ENCODE data around the gene KISS1. TPM values are rescaled to one million over a fixed set of nuclear protein-coding genes. Genes with fewer than 3 reads are reported as not detected.

Gene KISS1
- total and polyA plus RNA-seq, 2 of the 4 experiments (the other 2 are of a cell fraction): 11.7 to 27.3 TPM

DNA sequence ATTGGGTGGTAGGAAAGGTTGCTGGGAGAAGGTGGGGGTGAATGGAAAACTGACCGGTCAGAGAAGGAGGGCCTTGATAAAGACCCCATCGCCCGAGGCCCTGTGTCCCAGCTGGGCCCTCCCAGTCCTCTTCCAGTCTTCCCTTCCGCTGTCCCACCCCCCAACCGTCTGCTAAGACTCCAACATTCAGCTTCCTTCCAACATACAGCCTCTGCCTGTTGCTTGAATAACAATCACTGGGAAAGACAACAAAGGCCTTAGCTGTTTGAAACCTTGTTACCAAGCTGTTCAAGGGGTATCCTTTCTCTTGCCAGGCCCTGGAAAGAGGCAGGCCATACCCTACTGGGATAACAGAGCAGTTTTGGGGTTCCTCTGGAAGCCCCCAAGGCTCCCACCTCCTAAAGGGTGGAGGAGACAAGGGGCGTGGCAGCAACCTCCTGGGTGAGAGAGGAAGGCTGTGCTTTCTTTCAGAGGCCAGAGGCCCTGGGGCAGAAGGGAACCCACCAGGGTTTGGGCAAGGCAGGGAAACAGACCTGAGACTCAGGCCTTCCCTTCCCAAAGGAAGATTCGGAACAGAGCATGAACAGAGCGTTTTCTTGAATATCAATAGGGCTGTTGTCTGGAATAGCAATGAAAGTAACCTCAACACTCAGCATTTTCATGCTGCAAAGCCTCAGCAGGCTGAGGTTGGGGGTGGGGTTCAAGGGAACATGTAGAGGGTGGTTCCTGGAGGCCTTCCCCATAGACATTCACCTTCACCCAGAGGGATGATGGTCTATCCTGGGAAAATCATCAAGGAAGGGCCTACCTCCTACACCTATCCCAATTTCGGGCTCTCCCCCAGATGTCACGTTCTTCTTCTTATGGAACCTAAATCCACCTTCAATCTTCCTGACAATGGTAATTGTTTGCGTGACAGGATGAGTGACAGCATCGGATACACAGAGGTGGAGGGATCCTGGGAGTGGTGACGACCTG, 48.6 kb downstream of the KISS1 start:
- CTCF ChIA-PET: no interaction called here
- Histone ChIP-seq H2AK5ac (ENCODE audit: low read depth, low read length) (no peak overlapping the region), H3K9ac (ENCODE audit: low read depth, low read length) (no peak overlapping the region), H3K23ac (ENCODE audit: low read depth, low read length) (no peak overlapping the region), H4K8ac (ENCODE audit: low read depth in 2 of 2, low read length in 2 of 2) (no peak overlapping the region), H3K9me1 (ENCODE audit: insufficient read depth, low read length) (peaks cover 4% of the 10 kb centered on the region; the same call in 1 of the 2 replicates), H3K14ac (replicated peaks; ENCODE audit: low read depth, low read length) (no peak overlapping the region), H4K20me1 (ENCODE audit: insufficient read depth, low read length) (no peaks in the 10 kb centered on the region), H3K27me3 (ENCODE audit: control insufficient read depth, insufficient read depth, low read length) (no peaks in the 10 kb centered on the region), H3K56ac (ENCODE audit: extremely low read depth, insufficient read depth, low read length) (no peak overlapping the region), H3K79me1 (ENCODE audit: low read depth in 1 of 2, low read length in 2 of 2) (peaks cover 0 to 7% of the 10 kb centered on the region in 2 experiments; a peak in 3 of 4 replicates), H2BK120ac (ENCODE audit: low read depth, low read length) (no peak overlapping the region), H3K4me3 (ENCODE audit: insufficient read depth, low read depth, low read length) (no peak overlapping the region), H2AFZ (replicated peaks; ENCODE audit: low read length, poor library complexity) (no peak overlapping the region), H3K9me3 (ENCODE audit: control insufficient read depth, insufficient read depth, low read length) (no peaks in the 10 kb centered on the region), H3K4ac (ENCODE audit: low read depth, low read length) (no peak overlapping the region), H2BK15ac (ENCODE audit: low read depth, low read length) (no peak overlapping the region), H3K36me3 (ENCODE audit: control insufficient read depth, insufficient read depth, low read length) (peaks cover 9% of the 10 kb centered on the region), H4K91ac (ENCODE audit: insufficient read depth, low read depth, low read length) (no peak overlapping the region), H3K4me2 (ENCODE audit: low read depth, low read length) (no peak overlapping the region), H3K18ac (ENCODE audit: low read depth, low read length) (no peak overlapping the region), H2BK5ac (ENCODE audit: low read depth, low read length, poor library complexity, severe bottlenecking) (no peak overlapping the region), H2BK20ac (ENCODE audit: low read depth, low read length) (no peak overlapping the region), H3K4me1 (ENCODE audit: control insufficient read depth, insufficient read depth, low read length) (peaks cover 6% of the 10 kb centered on the region), H4K5ac (ENCODE audit: low read depth, low read length) (no peak overlapping the region), H2AK9ac (replicated peaks; ENCODE audit: low read depth, low read length, poor library complexity) (peak overlapping the region; percentile 55), H3K27ac (ENCODE audit: insufficient read depth, low read length) (no peak overlapping the region)
- WGBS, 2 experiments (ENCODE audit: extremely low coverage in 2 of 2, insufficient read length in 1 of 2): 77% methylated on average over 2 of the region's 13 CpGs; no CpG with 5 or more reads in 1 of the 2 experiments
- BruUV-seq (replicated peaks): no TSS peak
- intact Hi-C loops (cut with micrococcal nuclease): no loop called here
- DNase-seq: no peak
- ATAC-seq (ENCODE audit: low read depth): no peak
- dilution Hi-C loops (cut with HindIII; ENCODE audit: low sequenced_read_pairs, unreplicated experiment): loop anchor here (25.0 kb wide), 1 partner anchor 285 kb away; the partner anchor contains the start of gene SNRPE
- POLR2A ChIA-PET (ENCODE audit: unreplicated experiment): no interaction called here
- in situ Hi-C loops (cut with MboI; ENCODE audit: low sequenced_read_pairs): no loop called here
- no peak for TF ChIP-seq BHLHE40 (IDR thresholded peaks at IDR 0.05; ENCODE audit: low read depth, low read length)
- no peak for TF ChIP-seq MAZ (IDR thresholded peaks at IDR 0.05; ENCODE audit: borderline replicate concordance, low read depth, low read length)
- no peak for TF ChIP-seq POLR2A (IDR thresholded peaks at IDR 0.05; ENCODE audit: low read depth, low read length)
- no peak for TF ChIP-seq MXI1 (IDR thresholded peaks at IDR 0.05; ENCODE audit: borderline replicate concordance, low read depth, low read length)
- TF ChIP-seq, protein P1, sequence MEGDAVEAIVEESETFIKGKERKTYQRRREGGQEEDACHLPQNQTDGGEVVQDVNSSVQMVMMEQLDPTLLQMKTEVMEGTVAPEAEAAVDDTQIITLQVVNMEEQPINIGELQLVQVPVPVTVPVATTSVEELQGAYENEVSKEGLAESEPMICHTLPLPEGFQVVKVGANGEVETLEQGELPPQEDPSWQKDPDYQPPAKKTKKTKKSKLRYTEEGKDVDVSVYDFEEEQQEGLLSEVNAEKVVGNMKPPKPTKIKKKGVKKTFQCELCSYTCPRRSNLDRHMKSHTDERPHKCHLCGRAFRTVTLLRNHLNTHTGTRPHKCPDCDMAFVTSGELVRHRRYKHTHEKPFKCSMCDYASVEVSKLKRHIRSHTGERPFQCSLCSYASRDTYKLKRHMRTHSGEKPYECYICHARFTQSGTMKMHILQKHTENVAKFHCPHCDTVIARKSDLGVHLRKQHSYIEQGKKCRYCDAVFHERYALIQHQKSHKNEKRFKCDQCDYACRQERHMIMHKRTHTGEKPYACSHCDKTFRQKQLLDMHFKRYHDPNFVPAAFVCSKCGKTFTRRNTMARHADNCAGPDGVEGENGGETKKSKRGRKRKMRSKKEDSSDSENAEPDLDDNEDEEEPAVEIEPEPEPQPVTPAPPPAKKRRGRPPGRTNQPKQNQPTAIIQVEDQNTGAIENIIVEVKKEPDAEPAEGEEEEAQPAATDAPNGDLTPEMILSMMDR (conservative IDR thresholded peaks at IDR 0.05; ENCODE audit: low read depth, low read length): no peak
- TF ChIP-seq MAFK (IDR thresholded peaks at IDR 0.05; ENCODE audit: low read depth, low read length): no peak
- TF ChIP-seq RFX5 (IDR thresholded peaks at IDR 0.05; ENCODE audit: low read depth, low read length): no peak
- no peak for TF ChIP-seq CHD1 (IDR thresholded peaks at IDR 0.05; ENCODE audit: low read depth, low read length)
- TF ChIP-seq, protein P2, sequence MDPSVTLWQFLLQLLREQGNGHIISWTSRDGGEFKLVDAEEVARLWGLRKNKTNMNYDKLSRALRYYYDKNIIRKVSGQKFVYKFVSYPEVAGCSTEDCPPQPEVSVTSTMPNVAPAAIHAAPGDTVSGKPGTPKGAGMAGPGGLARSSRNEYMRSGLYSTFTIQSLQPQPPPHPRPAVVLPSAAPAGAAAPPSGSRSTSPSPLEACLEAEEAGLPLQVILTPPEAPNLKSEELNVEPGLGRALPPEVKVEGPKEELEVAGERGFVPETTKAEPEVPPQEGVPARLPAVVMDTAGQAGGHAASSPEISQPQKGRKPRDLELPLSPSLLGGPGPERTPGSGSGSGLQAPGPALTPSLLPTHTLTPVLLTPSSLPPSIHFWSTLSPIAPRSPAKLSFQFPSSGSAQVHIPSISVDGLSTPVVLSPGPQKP (IDR thresholded peaks at IDR 0.05; ENCODE audit: borderline replicate concordance, low read depth, low read length): no peak
- TF ChIP-seq SMC3 (IDR thresholded peaks at IDR 0.05; ENCODE audit: low read depth, low read length): no peak
- TF ChIP-seq, protein P3, sequence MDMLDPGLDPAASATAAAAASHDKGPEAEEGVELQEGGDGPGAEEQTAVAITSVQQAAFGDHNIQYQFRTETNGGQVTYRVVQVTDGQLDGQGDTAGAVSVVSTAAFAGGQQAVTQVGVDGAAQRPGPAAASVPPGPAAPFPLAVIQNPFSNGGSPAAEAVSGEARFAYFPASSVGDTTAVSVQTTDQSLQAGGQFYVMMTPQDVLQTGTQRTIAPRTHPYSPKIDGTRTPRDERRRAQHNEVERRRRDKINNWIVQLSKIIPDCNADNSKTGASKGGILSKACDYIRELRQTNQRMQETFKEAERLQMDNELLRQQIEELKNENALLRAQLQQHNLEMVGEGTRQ (IDR thresholded peaks at IDR 0.05; ENCODE audit: low read depth, low read length): no peak
- TF ChIP-seq FOS (IDR thresholded peaks at IDR 0.05; ENCODE audit: low read depth, low read length): no peak
- no peak for TF ChIP-seq RCOR1 (IDR thresholded peaks at IDR 0.05; ENCODE audit: insufficient replicate concordance, low read length)
- no peak for TF ChIP-seq NFE2L2 (IDR thresholded peaks at IDR 0.05; ENCODE audit: low read depth, low read length)

Data from IMR-90 (cell line).